Measurements from ENCODE around the gene COIL. TPM values are rescaled to one million over a fixed set of nuclear protein-coding genes. Genes with fewer than 3 reads are reported as not detected.

Gene COIL, protein sequence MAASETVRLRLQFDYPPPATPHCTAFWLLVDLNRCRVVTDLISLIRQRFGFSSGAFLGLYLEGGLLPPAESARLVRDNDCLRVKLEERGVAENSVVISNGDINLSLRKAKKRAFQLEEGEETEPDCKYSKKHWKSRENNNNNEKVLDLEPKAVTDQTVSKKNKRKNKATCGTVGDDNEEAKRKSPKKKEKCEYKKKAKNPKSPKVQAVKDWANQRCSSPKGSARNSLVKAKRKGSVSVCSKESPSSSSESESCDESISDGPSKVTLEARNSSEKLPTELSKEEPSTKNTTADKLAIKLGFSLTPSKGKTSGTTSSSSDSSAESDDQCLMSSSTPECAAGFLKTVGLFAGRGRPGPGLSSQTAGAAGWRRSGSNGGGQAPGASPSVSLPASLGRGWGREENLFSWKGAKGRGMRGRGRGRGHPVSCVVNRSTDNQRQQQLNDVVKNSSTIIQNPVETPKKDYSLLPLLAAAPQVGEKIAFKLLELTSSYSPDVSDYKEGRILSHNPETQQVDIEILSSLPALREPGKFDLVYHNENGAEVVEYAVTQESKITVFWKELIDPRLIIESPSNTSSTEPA
- total RNA-seq, result 10 to 100 TPM in 3 of 4 donors, 1 to 10 TPM in 1; 6.9 to 26.1 (median 14.3) TPM

DNA sequence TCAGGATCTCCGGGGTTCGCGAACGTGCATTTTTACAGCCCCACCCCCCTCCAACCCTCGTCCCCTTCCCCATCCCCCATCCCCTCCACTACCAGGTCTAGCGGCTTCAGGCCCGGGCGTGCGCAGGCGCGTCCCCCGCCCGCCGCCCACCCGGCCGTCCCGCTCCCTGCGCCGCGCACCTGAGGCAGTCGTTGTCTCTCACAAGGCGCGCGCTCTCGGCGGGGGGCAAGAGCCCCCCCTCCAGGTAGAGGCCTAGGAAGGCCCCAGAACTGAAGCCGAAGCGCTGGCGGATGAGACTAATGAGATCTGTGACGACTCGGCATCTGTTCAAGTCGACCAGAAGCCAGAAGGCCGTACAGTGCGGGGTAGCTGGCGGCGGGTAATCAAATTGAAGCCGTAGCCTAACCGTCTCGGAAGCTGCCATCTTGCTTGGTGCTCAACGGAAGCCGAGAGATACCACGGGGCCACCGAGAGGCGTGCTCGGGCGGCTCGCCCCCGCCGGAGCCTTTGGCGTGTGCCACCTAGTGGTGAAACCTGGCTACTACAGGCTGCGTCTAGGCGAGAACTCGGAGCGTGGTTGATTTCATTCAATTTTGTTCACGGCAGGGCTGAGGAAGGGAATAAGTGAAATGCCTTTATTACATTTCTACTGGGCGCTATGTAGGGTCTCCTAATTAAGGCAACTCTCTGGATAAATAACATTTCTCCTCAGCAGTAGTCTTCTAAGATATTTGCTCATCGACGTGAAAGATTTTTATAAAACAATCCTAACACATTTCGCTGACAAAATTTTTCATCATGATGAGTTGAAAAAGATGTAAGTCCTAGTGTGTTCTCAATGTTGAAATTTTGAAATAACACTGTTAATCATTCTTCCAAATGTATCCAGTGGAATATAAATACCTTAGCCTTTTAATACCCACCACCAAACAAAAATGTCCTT lies at the start of gene COIL:
TSS of gene COIL (minus strand) at position 455 of the 943 bp plus-strand sequence. CDS start at position 424, 31 bp downstream.
- no peaks in the 10 kb centered on the region for H3K27me3 ChIP-seq
- intact Hi-C loops (cut with DNase I; ENCODE audit: low total_unique reads), result no loop called here
- no peaks in the 10 kb centered on the region for H3K4me1 ChIP-seq
- TF ChIP-seq, protein P1, sequence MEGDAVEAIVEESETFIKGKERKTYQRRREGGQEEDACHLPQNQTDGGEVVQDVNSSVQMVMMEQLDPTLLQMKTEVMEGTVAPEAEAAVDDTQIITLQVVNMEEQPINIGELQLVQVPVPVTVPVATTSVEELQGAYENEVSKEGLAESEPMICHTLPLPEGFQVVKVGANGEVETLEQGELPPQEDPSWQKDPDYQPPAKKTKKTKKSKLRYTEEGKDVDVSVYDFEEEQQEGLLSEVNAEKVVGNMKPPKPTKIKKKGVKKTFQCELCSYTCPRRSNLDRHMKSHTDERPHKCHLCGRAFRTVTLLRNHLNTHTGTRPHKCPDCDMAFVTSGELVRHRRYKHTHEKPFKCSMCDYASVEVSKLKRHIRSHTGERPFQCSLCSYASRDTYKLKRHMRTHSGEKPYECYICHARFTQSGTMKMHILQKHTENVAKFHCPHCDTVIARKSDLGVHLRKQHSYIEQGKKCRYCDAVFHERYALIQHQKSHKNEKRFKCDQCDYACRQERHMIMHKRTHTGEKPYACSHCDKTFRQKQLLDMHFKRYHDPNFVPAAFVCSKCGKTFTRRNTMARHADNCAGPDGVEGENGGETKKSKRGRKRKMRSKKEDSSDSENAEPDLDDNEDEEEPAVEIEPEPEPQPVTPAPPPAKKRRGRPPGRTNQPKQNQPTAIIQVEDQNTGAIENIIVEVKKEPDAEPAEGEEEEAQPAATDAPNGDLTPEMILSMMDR (IDR thresholded peaks at IDR 0.05), result peak; percentile 96 to 99 (median 98)
- TF ChIP-seq POLR2A (IDR thresholded peaks at IDR 0.05), result peak in 1 of 2 donors; percentile 40
- H3K27ac ChIP-seq, result peak within 1 kb of the TSS; percentile 84 to 92
- no peaks in the 10 kb centered on the region for H3K36me3 ChIP-seq
- H3K9me3 ChIP-seq, result no peaks in the 10 kb centered on the region
- peak within 1 kb of the TSS; percentile 76 to 91 for H3K4me3 ChIP-seq
- peak; percentile 90 to 92 for DNase-seq

GRCh38 chr17:57010487-57010886 lies 49.6 kb upstream of the COIL start:
- intact Hi-C loops (cut with DNase I; ENCODE audit: low total_unique reads), result no loop called here
- no peak overlapping the region for H3K27ac ChIP-seq
- TF ChIP-seq, protein P1 (IDR thresholded peaks at IDR 0.05), result no peak
- TF ChIP-seq POLR2A (IDR thresholded peaks at IDR 0.05), result no peak
- no peaks in the 10 kb centered on the region for H3K36me3 ChIP-seq
- no peaks in the 10 kb centered on the region for H3K4me1 ChIP-seq
- no peaks in the 10 kb centered on the region for H3K9me3 ChIP-seq
- H3K4me3 ChIP-seq, result no peak overlapping the region
- no peaks in the 10 kb centered on the region for H3K27me3 ChIP-seq
- no peak for DNase-seq

GRCh38 chr17:57009737-57010445 lies 49.0 kb upstream of the COIL start:
- intact Hi-C loops (cut with DNase I; ENCODE audit: low total_unique reads), result no loop called here
- peak in 1 of 2 donors; percentile 20 for DNase-seq
- H3K4me1 ChIP-seq, result no peaks in the 10 kb centered on the region
- no peak overlapping the region for H3K4me3 ChIP-seq
- H3K27me3 ChIP-seq, result no peaks in the 10 kb centered on the region
- H3K36me3 ChIP-seq, result no peaks in the 10 kb centered on the region
- H3K9me3 ChIP-seq, result no peaks in the 10 kb centered on the region
- H3K27ac ChIP-seq, result no peak overlapping the region
- TF ChIP-seq POLR2A (IDR thresholded peaks at IDR 0.05), result no peak
- TF ChIP-seq, protein P1 (IDR thresholded peaks at IDR 0.05), result peak; percentile 18 to 58 (median 48)

DNA sequence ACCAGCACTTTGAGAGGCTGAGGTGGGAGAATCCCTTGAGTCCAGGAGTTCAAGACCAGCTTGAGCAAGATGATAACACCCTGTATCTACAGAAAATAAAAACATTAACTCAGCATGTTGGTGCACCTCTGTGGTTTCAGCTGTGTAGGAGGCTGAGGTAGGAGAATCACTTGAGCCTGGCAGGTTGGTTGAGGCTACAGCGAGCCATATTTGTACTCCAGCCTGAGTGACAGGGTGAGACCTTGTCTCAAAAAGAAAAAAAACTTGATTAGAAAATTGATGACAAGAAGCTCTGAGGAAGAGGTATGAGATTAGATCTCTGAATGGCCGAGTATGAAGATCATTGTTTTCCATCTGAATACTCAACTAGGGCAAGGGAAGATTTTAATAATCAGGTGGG lies 48.1 kb upstream of the COIL start:
- TF ChIP-seq, protein P1 (IDR thresholded peaks at IDR 0.05), result no peak
- TF ChIP-seq POLR2A (IDR thresholded peaks at IDR 0.05), result no peak
- H3K27ac ChIP-seq, result no peak overlapping the region
- H3K9me3 ChIP-seq, result no peaks in the 10 kb centered on the region
- H3K27me3 ChIP-seq, result no peaks in the 10 kb centered on the region
- no peaks in the 10 kb centered on the region for H3K36me3 ChIP-seq
- intact Hi-C loops (cut with DNase I; ENCODE audit: low total_unique reads), result no loop called here
- no peaks in the 10 kb centered on the region for H3K4me1 ChIP-seq
- no peak for DNase-seq
- no peak overlapping the region for H3K4me3 ChIP-seq

Data from uterus (tissue), 4 donors.